DND-41 (cell line): ENCODE results near the gene IL12A.
A peak's percentile ranks its signal among the peaks of the same experiment; 100 is the strongest.

Source experiments
- ATAC-seq: fragments of 200-7000 bp; cut with Tn5 transposase; 3 replicates; pipeline ENCODE4 v1.9.1; 2021; ENCODE audit warnings: low read depth; ENCODE audit not compliant: insufficient read depth
- DNase-seq: peaks from one replicate; pipeline ENCODE4 v3.0.0-alpha.2; 2020
- H2AFZ ChIP-seq: 2 replicates; pipeline ENCODE4 v1.6.0; 2012; ENCODE audit warnings: low read depth, low read length
- H3K27ac ChIP-seq: 2 replicates; pipeline ENCODE4 v1.5.1; 2012; ENCODE audit warnings: low read length, inconsistent platforms
- H3K27me3 ChIP-seq: fragments of 200-600 bp; sonication (generic); 2 replicates; pipeline ENCODE4 v1.6.0; 2012; ENCODE audit warnings: low read length, mild to moderate bottlenecking, inconsistent platforms; ENCODE audit not compliant: insufficient read depth, poor library complexity
- H3K36me3 ChIP-seq: 2 replicates; pipeline ENCODE4 v1.5.1; 2012; ENCODE audit warnings: low read length, inconsistent platforms; ENCODE audit not compliant: insufficient read depth
- H3K4me1 ChIP-seq: 2 replicates; pipeline ENCODE4 v1.5.1; 2012; ENCODE audit warnings: mild to moderate bottlenecking, low read length; ENCODE audit not compliant: insufficient read depth
- H3K4me2 ChIP-seq: 2 replicates; pipeline ENCODE4 v1.6.0; 2012; ENCODE audit warnings: mild to moderate bottlenecking, moderate library complexity, low read length, inconsistent platforms; ENCODE audit not compliant: insufficient read depth
- H3K4me3 ChIP-seq, 2 experiments: fragments of 200-600 bp in 1 of 2; shearing (Covaris generic) in 1 of 2; 2 replicates each; pipeline ENCODE4 v1.5.1; 2012 to 2016; ENCODE audit warnings: inconsistent platforms in 2 of 2, low read length in 2 of 2, mild to moderate bottlenecking in 2 of 2, low read depth in 1 of 2, moderate library complexity in 1 of 2
- H3K79me2 ChIP-seq: 2 replicates; pipeline ENCODE4 v1.6.0; 2012; ENCODE audit warnings: low read length, inconsistent platforms; ENCODE audit not compliant: insufficient read depth
- H3K9ac ChIP-seq: 2 replicates; pipeline ENCODE4 v1.6.0; 2012; ENCODE audit warnings: low read depth, mild to moderate bottlenecking, inconsistent platforms, low read length, moderate library complexity
- H3K9me3 ChIP-seq: 2 replicates; pipeline ENCODE4 v1.5.1; 2012; ENCODE audit warnings: low read length, moderate library complexity, mild to moderate bottlenecking, inconsistent platforms; ENCODE audit not compliant: insufficient read depth, severe bottlenecking
- H4K20me1 ChIP-seq: 2 replicates; pipeline ENCODE4 v1.6.0; 2012; ENCODE audit warnings: low read length; ENCODE audit not compliant: insufficient read depth
- CTCF ChIP-seq: IDR thresholded peaks from 2 replicates; pipeline ENCODE4 v1.5.1; 2012; ENCODE audit warnings: borderline replicate concordance, low read length, moderate library complexity, mild to moderate bottlenecking; ENCODE audit not compliant: poor library complexity, severe bottlenecking; ENCODE audit errors: extremely low read depth
- EZH2 ChIP-seq: IDR thresholded peaks from 3 replicates; pipeline ENCODE4 v1.6.1; 2012; ENCODE audit warnings: borderline replicate concordance, low read depth, mild to moderate bottlenecking, moderate library complexity, low read length, inconsistent platforms; ENCODE audit not compliant: severe bottlenecking

IL12A gene

GRCh38 chr3:160006282-160007163, 17.9 kb downstream of the IL12A start:
- Histone ChIP-seq H3K4me1 (no peaks in the 10 kb centered on the region), H3K4me2 (no peak overlapping the region)
- ATAC-seq = peak; percentile 71

GRCh38 chr3:160008961-160009360, 20.3 kb downstream of the IL12A start:
- no peak for ATAC-seq
- Histone ChIP-seq H3K4me1 (no peaks in the 10 kb centered on the region), H3K4me3 (no peak overlapping the region), H2AFZ (no peak overlapping the region), H3K27me3 (peaks cover 4% of the 10 kb centered on the region), H3K79me2 (no peaks in the 10 kb centered on the region), H3K9ac (no peak overlapping the region), H3K4me2 (no peak overlapping the region), H3K27ac (no peak overlapping the region), H3K9me3 (no peaks in the 10 kb centered on the region), H4K20me1 (no peaks in the 10 kb centered on the region; the same call in 1 of the 2 replicates), H3K36me3 (no peaks in the 10 kb centered on the region)
- TF ChIP-seq EZH2 = no peak
- no peak for TF ChIP-seq CTCF
- no peak for DNase-seq

More at GRCh38 chr3:160006282-160007163, 17.9 kb downstream of the IL12A start:
- H3K36me3 ChIP-seq = no peaks in the 10 kb centered on the region
- no peaks in the 10 kb centered on the region for H4K20me1 ChIP-seq
- H3K9me3 ChIP-seq = no peaks in the 10 kb centered on the region
- TF ChIP-seq CTCF = peak; percentile 63
- TF ChIP-seq EZH2 = no peak
- no peaks in the 10 kb centered on the region for H3K79me2 ChIP-seq
- H3K4me3 ChIP-seq = no peak overlapping the region
- DNase-seq = peak; percentile 15
- H3K27me3 ChIP-seq = peaks cover 4% of the 10 kb centered on the region
- no peak overlapping the region for H3K9ac ChIP-seq
- H2AFZ ChIP-seq = no peak overlapping the region
- H3K27ac ChIP-seq = no peak overlapping the region

GRCh38 chr3:160009525-160009924, 20.9 kb downstream of the IL12A start:
- Histone ChIP-seq H3K9ac (no peak overlapping the region), H4K20me1 (no peaks in the 10 kb centered on the region; the same call in 1 of the 2 replicates), H3K4me1 (no peaks in the 10 kb centered on the region), H3K4me2 (no peak overlapping the region), H3K9me3 (no peaks in the 10 kb centered on the region), H3K36me3 (no peaks in the 10 kb centered on the region), H3K27me3 (peaks cover 4% of the 10 kb centered on the region), H3K79me2 (no peaks in the 10 kb centered on the region), H2AFZ (no peak overlapping the region), H3K4me3 (no peak overlapping the region), H3K27ac (no peak overlapping the region)
- ATAC-seq = no peak
- TF ChIP-seq EZH2 = no peak
- no peak for TF ChIP-seq CTCF
- DNase-seq = no peak
